Measurements from ENCODE around the gene SUGT1.

Gene SUGT1

DNA sequence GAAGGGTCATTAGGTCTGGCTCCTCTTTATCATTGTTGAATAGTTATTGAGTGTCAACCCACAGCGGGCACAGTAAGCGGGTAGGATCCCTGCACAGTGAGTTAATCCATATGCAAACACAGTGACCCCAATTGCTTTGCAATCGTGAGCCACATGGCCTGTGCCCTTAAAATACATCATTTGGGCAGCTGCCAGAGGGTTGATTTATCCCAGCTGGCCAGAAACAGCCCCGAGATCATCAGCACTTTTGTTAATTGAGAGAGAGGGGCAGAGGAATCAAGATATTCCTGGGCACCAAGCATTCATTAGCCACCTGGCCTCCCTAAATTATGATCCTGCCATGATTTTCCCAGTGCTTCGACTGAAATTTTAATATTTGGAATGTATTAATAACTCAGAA is 96.8 kb downstream of the SUGT1 start:
- DNase-seq (ENCODE audit: low read depth) = no peak
- no peak overlapping the region for H3K4me3 ChIP-seq (ENCODE audit: low read depth, low read length)
- TF ChIP-seq, protein P1, sequence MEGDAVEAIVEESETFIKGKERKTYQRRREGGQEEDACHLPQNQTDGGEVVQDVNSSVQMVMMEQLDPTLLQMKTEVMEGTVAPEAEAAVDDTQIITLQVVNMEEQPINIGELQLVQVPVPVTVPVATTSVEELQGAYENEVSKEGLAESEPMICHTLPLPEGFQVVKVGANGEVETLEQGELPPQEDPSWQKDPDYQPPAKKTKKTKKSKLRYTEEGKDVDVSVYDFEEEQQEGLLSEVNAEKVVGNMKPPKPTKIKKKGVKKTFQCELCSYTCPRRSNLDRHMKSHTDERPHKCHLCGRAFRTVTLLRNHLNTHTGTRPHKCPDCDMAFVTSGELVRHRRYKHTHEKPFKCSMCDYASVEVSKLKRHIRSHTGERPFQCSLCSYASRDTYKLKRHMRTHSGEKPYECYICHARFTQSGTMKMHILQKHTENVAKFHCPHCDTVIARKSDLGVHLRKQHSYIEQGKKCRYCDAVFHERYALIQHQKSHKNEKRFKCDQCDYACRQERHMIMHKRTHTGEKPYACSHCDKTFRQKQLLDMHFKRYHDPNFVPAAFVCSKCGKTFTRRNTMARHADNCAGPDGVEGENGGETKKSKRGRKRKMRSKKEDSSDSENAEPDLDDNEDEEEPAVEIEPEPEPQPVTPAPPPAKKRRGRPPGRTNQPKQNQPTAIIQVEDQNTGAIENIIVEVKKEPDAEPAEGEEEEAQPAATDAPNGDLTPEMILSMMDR (IDR thresholded peaks at IDR 0.05; ENCODE audit: control insufficient read depth, extremely low read depth, insufficient read depth) = no peak
